ENCODE results near the gene TMC5.

DNA sequence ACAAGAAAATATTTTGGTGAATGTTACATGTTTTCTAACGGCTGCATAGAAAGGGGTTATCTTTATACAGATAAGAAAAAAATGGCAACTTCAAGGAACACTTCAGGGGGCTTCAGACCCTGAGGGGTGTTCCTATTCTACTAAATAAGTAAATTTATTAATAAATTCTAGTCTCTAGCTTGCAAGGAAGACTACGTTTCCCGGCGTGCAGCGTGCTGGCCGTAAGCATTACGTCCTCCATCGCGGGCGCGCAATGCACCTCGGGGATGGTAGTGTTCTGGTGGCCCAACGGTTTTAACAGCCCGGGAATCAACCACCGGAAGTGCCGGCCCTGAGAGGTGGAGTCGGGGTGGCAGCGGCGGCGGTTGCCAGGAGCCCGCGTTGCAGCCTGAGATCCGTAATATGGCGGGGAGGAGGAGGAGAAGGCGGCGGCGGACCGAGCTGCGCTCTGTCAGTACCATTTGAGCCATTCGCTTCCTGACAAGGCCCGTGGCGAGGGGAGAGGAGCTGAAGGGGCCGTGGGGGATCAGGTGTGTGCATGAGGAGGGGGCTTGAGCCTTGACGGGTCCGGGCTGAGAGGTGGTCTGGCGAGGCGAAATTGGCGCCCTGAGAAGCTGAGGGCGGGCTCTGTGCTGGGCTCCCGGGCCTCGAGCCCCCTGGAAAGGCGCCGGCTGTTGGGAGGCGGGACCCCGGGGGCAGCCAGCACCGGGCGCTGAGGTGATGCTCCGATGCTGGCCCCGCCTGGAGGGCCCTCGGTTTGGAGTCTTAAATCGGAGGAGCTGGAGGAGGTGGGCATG lies 106.1 kb downstream of the TMC5 start, which contains the start of gene CCP110:
- TF ChIP-seq, protein P1, sequence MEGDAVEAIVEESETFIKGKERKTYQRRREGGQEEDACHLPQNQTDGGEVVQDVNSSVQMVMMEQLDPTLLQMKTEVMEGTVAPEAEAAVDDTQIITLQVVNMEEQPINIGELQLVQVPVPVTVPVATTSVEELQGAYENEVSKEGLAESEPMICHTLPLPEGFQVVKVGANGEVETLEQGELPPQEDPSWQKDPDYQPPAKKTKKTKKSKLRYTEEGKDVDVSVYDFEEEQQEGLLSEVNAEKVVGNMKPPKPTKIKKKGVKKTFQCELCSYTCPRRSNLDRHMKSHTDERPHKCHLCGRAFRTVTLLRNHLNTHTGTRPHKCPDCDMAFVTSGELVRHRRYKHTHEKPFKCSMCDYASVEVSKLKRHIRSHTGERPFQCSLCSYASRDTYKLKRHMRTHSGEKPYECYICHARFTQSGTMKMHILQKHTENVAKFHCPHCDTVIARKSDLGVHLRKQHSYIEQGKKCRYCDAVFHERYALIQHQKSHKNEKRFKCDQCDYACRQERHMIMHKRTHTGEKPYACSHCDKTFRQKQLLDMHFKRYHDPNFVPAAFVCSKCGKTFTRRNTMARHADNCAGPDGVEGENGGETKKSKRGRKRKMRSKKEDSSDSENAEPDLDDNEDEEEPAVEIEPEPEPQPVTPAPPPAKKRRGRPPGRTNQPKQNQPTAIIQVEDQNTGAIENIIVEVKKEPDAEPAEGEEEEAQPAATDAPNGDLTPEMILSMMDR (IDR thresholded peaks at IDR 0.05) = no peak
- TF ChIP-seq POLR2A (IDR thresholded peaks at IDR 0.05) = peak; percentile 29 to 77
